ENCODE results near the gene CAMK2B.
A peak's percentile ranks its signal among the peaks of the same experiment; 100 is the strongest.

The CAMK2B gene

GRCh38 chr7:44307905-44308595 is 17.3 kb downstream of the CAMK2B start:
- H3F3A ChIP-seq (ENCODE audit: control insufficient read depth, insufficient read depth), result no peaks in the 10 kb centered on the region

GRCh38 chr7:44307301-44307900 is 18.0 kb downstream of the CAMK2B start:
- Histone ChIP-seq H3K4me1 (ENCODE audit: control insufficient read depth, low read length) (peaks cover 15% of the 10 kb centered on the region), H3K4me2 (ENCODE audit: low read length) (no peak overlapping the region)
- TF ChIP-seq CTCF (IDR thresholded peaks at IDR 0.05; ENCODE audit: low read depth, low read length, poor library complexity, severe bottlenecking) (peak; percentile 32), EZH2phosphoT487 (IDR thresholded peaks at IDR 0.05; ENCODE audit: borderline replicate concordance, low read length) (no peak)

More at GRCh38 chr7:44307905-44308595, 17.3 kb downstream of the CAMK2B start:
- H4K20me1 ChIP-seq (ENCODE audit: control insufficient read depth, insufficient read depth, low read depth, low read length), result no peaks in the 10 kb centered on the region
- H3K79me2 ChIP-seq (ENCODE audit: control insufficient read depth, low read length), result no peaks in the 10 kb centered on the region
- no peaks in the 10 kb centered on the region for H3K36me3 ChIP-seq (ENCODE audit: control insufficient read depth, low read length)
- H3K27ac ChIP-seq (ENCODE audit: low read depth, low read length), result no peak overlapping the region
- no peaks in the 10 kb centered on the region for H3K9me3 ChIP-seq (ENCODE audit: control insufficient read depth, insufficient read depth, low read length)
- peaks cover 15% of the 10 kb centered on the region for H3K4me1 ChIP-seq (ENCODE audit: control insufficient read depth, low read length)
- no peaks in the 10 kb centered on the region for H3K9me2 ChIP-seq (replicated peaks; ENCODE audit: control insufficient read depth, low read length)
- H3K27me3 ChIP-seq (ENCODE audit: control insufficient read depth, low read length), result peaks cover 32% of the 10 kb centered on the region
- H3K4me2 ChIP-seq (ENCODE audit: low read length), result no peak overlapping the region
- no peak for TF ChIP-seq EZH2phosphoT487 (IDR thresholded peaks at IDR 0.05; ENCODE audit: borderline replicate concordance, low read length)
- TF ChIP-seq CTCF (IDR thresholded peaks at IDR 0.05; ENCODE audit: low read depth, low read length, poor library complexity, severe bottlenecking), result no peak
- no peak overlapping the region for H3K4me3 ChIP-seq (ENCODE audit: low read length)

GRCh38 chr7:44306606-44307005 is 18.8 kb downstream of the CAMK2B start:
- Histone ChIP-seq H4K20me1 (ENCODE audit: control insufficient read depth, insufficient read depth, low read depth, low read length) (no peaks in the 10 kb centered on the region), H3K36me3 (ENCODE audit: control insufficient read depth, low read length) (no peaks in the 10 kb centered on the region), H3K4me1 (ENCODE audit: control insufficient read depth, low read length) (peaks cover 15% of the 10 kb centered on the region), H3K27ac (ENCODE audit: low read depth, low read length) (no peak overlapping the region), H3K4me2 (ENCODE audit: low read length) (no peak overlapping the region), H3K9me3 (ENCODE audit: control insufficient read depth, insufficient read depth, low read length) (no peaks in the 10 kb centered on the region), H3K79me2 (ENCODE audit: control insufficient read depth, low read length) (no peaks in the 10 kb centered on the region), H3K27me3 (ENCODE audit: control insufficient read depth, low read length) (peaks cover 36% of the 10 kb centered on the region), H3K4me3 (ENCODE audit: low read length) (no peak overlapping the region), H3F3A (ENCODE audit: control insufficient read depth, insufficient read depth) (no peaks in the 10 kb centered on the region), H3K9me2 (replicated peaks; ENCODE audit: control insufficient read depth, low read length) (no peaks in the 10 kb centered on the region)
- TF ChIP-seq CTCF (IDR thresholded peaks at IDR 0.05; ENCODE audit: low read depth, low read length, poor library complexity, severe bottlenecking), result no peak
- TF ChIP-seq EZH2phosphoT487 (IDR thresholded peaks at IDR 0.05; ENCODE audit: borderline replicate concordance, low read length), result no peak

More at GRCh38 chr7:44307301-44307900, 18.0 kb downstream of the CAMK2B start:
- H3K79me2 ChIP-seq (ENCODE audit: control insufficient read depth, low read length), result no peaks in the 10 kb centered on the region
- H3K9me3 ChIP-seq (ENCODE audit: control insufficient read depth, insufficient read depth, low read length), result no peaks in the 10 kb centered on the region
- H3K36me3 ChIP-seq (ENCODE audit: control insufficient read depth, low read length), result no peaks in the 10 kb centered on the region
- H3K27ac ChIP-seq (ENCODE audit: low read depth, low read length), result no peak overlapping the region
- no peaks in the 10 kb centered on the region for H4K20me1 ChIP-seq (ENCODE audit: control insufficient read depth, insufficient read depth, low read depth, low read length)
- H3K27me3 ChIP-seq (ENCODE audit: control insufficient read depth, low read length), result peaks cover 36% of the 10 kb centered on the region
- H3K9me2 ChIP-seq (replicated peaks; ENCODE audit: control insufficient read depth, low read length), result no peaks in the 10 kb centered on the region
- no peak overlapping the region for H3K4me3 ChIP-seq (ENCODE audit: low read length)
- H3F3A ChIP-seq (ENCODE audit: control insufficient read depth, insufficient read depth), result no peaks in the 10 kb centered on the region
